ENCODE measurements around the gene OR5J2. TPM values are rescaled to one million over a fixed set of nuclear protein-coding genes. Genes with fewer than 3 reads are reported as not detected.
"Not testable (repeated sequence)": the region's sequence is repeated elsewhere in the genome, so short reads cannot be mapped to it uniquely, and the experiment has no call there.

The OR5J2 gene
- total RNA-seq: not detected in 2 replicates
- polyA plus RNA-seq (2012): not detected

GRCh38 chr11:56176318-56176717 is at the start of gene OR5J2:
Gene OR5J2 (plus strand): TSS chr11:56176618. CDS start chr11:56176618, 0 bp downstream.
- no peak for DNase-seq (ENCODE audit: low read depth)

GRCh38 chr11:56140151-56140661 is 36.2 kb upstream of the OR5J2 start, which contains the start of gene OR8J3:
Gene OR8J3 (minus strand): TSS chr11:56140201. CDS start chr11:56137718, 2,483 bp downstream.
- no peak for DNase-seq (ENCODE audit: low read depth)

GRCh38 chr11:56143681-56144080 is 32.7 kb upstream of the OR5J2 start:
- DNase-seq (ENCODE audit: low read depth): not testable (repeated sequence)

- no peak for DNase-seq (ENCODE audit: low read depth)
Observed at GRCh38 chr11:56151376-56151775, 25.0 kb upstream of the OR5J2 start.

GRCh38 chr11:56152333-56152732 is 24.1 kb upstream of the OR5J2 start:
- DNase-seq (ENCODE audit: low read depth): no peak

- no peak for DNase-seq (ENCODE audit: low read depth)
Observed at GRCh38 chr11:56160217-56160616, 16.2 kb upstream of the OR5J2 start, which contains the start of gene OR8K5. Gene OR8K5 (minus strand): TSS chr11:56160317. CDS start chr11:56160317, 0 bp downstream.

GRCh38 chr11:56163804-56164203 is 12.6 kb upstream of the OR5J2 start:
- no peak for DNase-seq (ENCODE audit: low read depth)

GRCh38 chr11:56172256-56172830 is 4.1 kb upstream of the OR5J2 start:
- DNase-seq (ENCODE audit: low read depth): no peak

- DNase-seq (ENCODE audit: low read depth): no peak
Observed at GRCh38 chr11:56183459-56183858, 7.0 kb downstream of the OR5J2 start.

GRCh38 chr11:56188602-56189001 is 12.2 kb downstream of the OR5J2 start:
- DNase-seq (ENCODE audit: low read depth): no peak

- DNase-seq (ENCODE audit: low read depth): no peak
Observed at GRCh38 chr11:56196705-56197104, 20.3 kb downstream of the OR5J2 start.

GRCh38 chr11:56197367-56197766 is 20.9 kb downstream of the OR5J2 start:
- no peak for DNase-seq (ENCODE audit: low read depth)

- DNase-seq (ENCODE audit: low read depth): no peak
Observed at GRCh38 chr11:56207790-56208189, 31.4 kb downstream of the OR5J2 start.

GRCh38 chr11:56214537-56214936 is 38.1 kb downstream of the OR5J2 start:
- no peak for DNase-seq (ENCODE audit: low read depth)

GRCh38 chr11:56219735-56220134 is 43.3 kb downstream of the OR5J2 start:
- DNase-seq (ENCODE audit: low read depth): not testable (repeated sequence)

Other genes with a start within 250 kb of the OR5J2 start
- gene OR5I1, start 240.2 kb upstream of the OR5J2 start, total RNA-seq: not detected in 2 replicates
- gene OR10AG1, start 206.7 kb upstream of the OR5J2 start, total RNA-seq: not detected in 2 replicates
- gene OR5F1, start 182.0 kb upstream of the OR5J2 start, total RNA-seq: not detected in 2 replicates
- gene OR5AS1, start 149.0 kb upstream of the OR5J2 start, total RNA-seq: not detected in 2 replicates
- gene OR8I2, start 83.3 kb upstream of the OR5J2 start, total RNA-seq: not detected in 2 replicates
- gene OR8H2, start 72.9 kb upstream of the OR5J2 start, total RNA-seq: not detected in 2 replicates
- not detected in 2 replicates for gene OR8H3, start 54.2 kb upstream of the OR5J2 start, total RNA-seq
- not detected in 2 replicates for gene OR8J3, start 36.4 kb upstream of the OR5J2 start, total RNA-seq
- gene OR8K5, start 16.3 kb upstream of the OR5J2 start, total RNA-seq: not detected in 2 replicates
- not detected in 2 replicates for gene OR5T2, start 57.6 kb downstream of the OR5J2 start, total RNA-seq
- not detected in 2 replicates for gene OR5T3, start 75.6 kb downstream of the OR5J2 start, total RNA-seq
- gene OR5T1, start 97.5 kb downstream of the OR5J2 start, total RNA-seq: not detected in 2 replicates
- not detected in 2 replicates for gene OR8H1, start 115.6 kb downstream of the OR5J2 start, total RNA-seq
- gene OR8K3, start 138.5 kb downstream of the OR5J2 start, total RNA-seq: not detected in 2 replicates
- not detected in 2 replicates for gene OR8K1, start 169.4 kb downstream of the OR5J2 start, total RNA-seq
- gene OR8J1, start 177.7 kb downstream of the OR5J2 start, total RNA-seq: not detected in 2 replicates
- not detected in 2 replicates for gene OR8U1, start 199.0 kb downstream of the OR5J2 start, total RNA-seq
- not detected in 2 replicates for gene OR5AL1, start 236.1 kb downstream of the OR5J2 start, total RNA-seq